GM04504 (cell line): ENCODE results near the gene KRT81.
A peak's percentile ranks its signal among the peaks of the same experiment; 100 is the strongest.

ENCODE experiments used
- DNase-seq: peaks from one replicate; pipeline ENCODE4 v3.0.0-alpha.2; 2012; ENCODE audit warnings: low read depth

Gene KRT81

GRCh38 chr12:52291267-52291935 lies at the start of gene KRT81:
KRT81 (minus strand) TSS chr12:52291534; CDS start chr12:52291465, 69 bp downstream.
- no peak for DNase-seq

- DNase-seq = no peak
Observed at GRCh38 chr12:52338241-52338960, 47.1 kb upstream of the KRT81 start.

- no peak for DNase-seq
Observed at GRCh38 chr12:52337054-52337453, 45.7 kb upstream of the KRT81 start.

GRCh38 chr12:52336641-52337040 lies 45.3 kb upstream of the KRT81 start:
- no peak for DNase-seq

- DNase-seq = no peak
Observed at GRCh38 chr12:52335598-52336262, 44.4 kb upstream of the KRT81 start.

- no peak for DNase-seq
Observed at GRCh38 chr12:52334185-52334584, 42.9 kb upstream of the KRT81 start.

GRCh38 chr12:52333321-52333720 lies 42.0 kb upstream of the KRT81 start:
- no peak for DNase-seq

- no peak for DNase-seq
Observed at GRCh38 chr12:52332381-52332780, 41.0 kb upstream of the KRT81 start.

GRCh38 chr12:52331833-52332232 lies 40.5 kb upstream of the KRT81 start:
- no peak for DNase-seq

- no peak for DNase-seq
Observed at GRCh38 chr12:52331039-52331438, 39.7 kb upstream of the KRT81 start.

GRCh38 chr12:52327830-52328500 lies 36.6 kb upstream of the KRT81 start:
- no peak for DNase-seq

GRCh38 chr12:52327052-52327829 lies 35.9 kb upstream of the KRT81 start:
- peak; percentile 81 for DNase-seq

- DNase-seq = no peak
Observed at GRCh38 chr12:52324153-52324444, 32.8 kb upstream of the KRT81 start.

- DNase-seq = no peak
Observed at GRCh38 chr12:52323416-52324152, 32.2 kb upstream of the KRT81 start.

- no peak for DNase-seq
Observed at GRCh38 chr12:52323001-52323400, 31.7 kb upstream of the KRT81 start.

GRCh38 chr12:52322069-52322468 lies 30.7 kb upstream of the KRT81 start:
- no peak for DNase-seq

GRCh38 chr12:52321418-52321817 lies 30.1 kb upstream of the KRT81 start:
- no peak for DNase-seq

- no peak for DNase-seq
Observed at GRCh38 chr12:52320784-52321400, 29.6 kb upstream of the KRT81 start, which contains the start of gene KRT83. KRT83 (minus strand) TSS chr12:52321398; CDS start chr12:52321335, 63 bp downstream.

- DNase-seq = no peak
Observed at GRCh38 chr12:52319097-52319496, 27.8 kb upstream of the KRT81 start.

- no peak for DNase-seq
Observed at GRCh38 chr12:52318241-52318990, 27.1 kb upstream of the KRT81 start.
